Upper lobe of left lung (tissue), 6 donors: ENCODE measurements around the gene TAOK1. TPM values are rescaled to one million over a fixed set of nuclear protein-coding genes. Genes with fewer than 3 reads are reported as not detected.

Experiments
- ATAC-seq, 2 donors: fragments of 200-7000 bp; cut with Tn5 transposase; one replicate each; pipeline ENCODE4 v1.9.1; 2022; ENCODE audit warnings: mild to moderate bottlenecking in 2 of 2, moderate library complexity in 2 of 2; ENCODE audit not compliant: low FRiP score in 2 of 2
- DNase-seq, 2 donors: peaks; one replicate each; pipeline ENCODE4 v3.0.0-alpha.2; 2019 to 2020
- H3K27ac ChIP-seq, 4 donors: fragments of 200-600 bp; sonication (generic); one replicate each; pipeline ENCODE4 v1.5.1; 2016 to 2019
- H3K27me3 ChIP-seq, 4 donors: fragments of 200-600 bp; sonication (generic); one replicate each; pipeline ENCODE4 v1.5.1; 2017 to 2019
- H3K36me3 ChIP-seq, 4 donors: fragments of 200-600 bp; sonication (generic); one replicate each; pipeline ENCODE4 v1.5.1; 2016 to 2019
- H3K4me1 ChIP-seq, 4 donors: fragments of 200-600 bp; sonication (generic); one replicate each; pipeline ENCODE4 v1.5.1; 2018 to 2019
- H3K4me3 ChIP-seq, 4 donors: fragments of 200-600 bp; sonication (generic); one replicate each; pipeline ENCODE4 v1.5.1; 2017 to 2019; ENCODE audit warnings: mild to moderate bottlenecking in 2 of 4, moderate library complexity in 1 of 4
- H3K9me3 ChIP-seq, 4 donors: fragments of 200-600 bp; sonication (generic); one replicate each; pipeline ENCODE4 v1.5.1; 2018 to 2019
- CTCF ChIP-seq, 6 experiments: fragments of 450-650 bp in 4 of 6; fragments of 200-600 bp in 2 of 6; sonication (generic) in 2 of 6; IDR thresholded peaks; one replicate each; pipeline ENCODE4 v1.5.1; 2016 to 2019; ENCODE audit warnings: antibody characterized with exemption in 6 of 6
- EP300 ChIP-seq, 4 donors: sonication (generic); formaldehyde crosslinking; IDR thresholded peaks; one replicate each; pipeline ENCODE4 v1.5.1; 2017; ENCODE audit warnings: antibody characterized with exemption in 4 of 4, control low read depth in 2 of 4
- POLR2A ChIP-seq, 4 donors: fragments of 450-650 bp; IDR thresholded peaks; one replicate each; pipeline ENCODE4 v1.5.1; 2016 to 2017; ENCODE audit warnings: antibody characterized with exemption in 4 of 4, mild to moderate bottlenecking in 2 of 4
- POLR2AphosphoS5 ChIP-seq, 2 donors: sonication (generic); formaldehyde crosslinking; IDR thresholded peaks; one replicate each; pipeline ENCODE4 v1.5.1; 2017; ENCODE audit warnings: antibody characterized with exemption in 2 of 2
- WGBS, 2 donors: methylation state at CpG; one replicate each; pipeline ENCODE4 v1.1.5; 2017 to 2018; 5-methylcytosine and 5-hydroxymethylcytosine counted together
- total RNA-seq, 6 donors: library from RNA; depleted of rRNA in 4 of 6; stranded (reverse); fragments of >200 nt in 4 of 6; gene quantifications; one replicate each; pipeline versions ENCODE4 v1.1.0 to v1.2.1, GENCODE V29; 2016 to 2021
- donor health status: DM: no; HTN: no; CAD: no; lungs with moderate emphysema.
- donor health status: DM: no; HTN: yes; CAD: no; lungs with severe emphysema.

TAOK1 gene
- total RNA-seq, 6 donors from 2014 or later = 43.0 to 100 (median 59.3) TPM

- no peaks in the 10 kb centered on the region for H3K9me3 ChIP-seq
- H3K36me3 ChIP-seq = peaks cover 11 to 73% (median 59%) of the 10 kb centered on the region in 4 donors
- ATAC-seq = no peak
- H3K4me1 ChIP-seq = peaks cover 11 to 24% (median 16%) of the 10 kb centered on the region in 4 donors
- DNase-seq = no peak
- TF ChIP-seq POLR2AphosphoS5 (IDR thresholded peaks at IDR 0.05) (no peak), POLR2A (IDR thresholded peaks at IDR 0.05) (no peak), CTCF (IDR thresholded peaks at IDR 0.05) (no peak), EP300 (IDR thresholded peaks at IDR 0.05) (no peak)
- H3K27ac ChIP-seq = no peak overlapping the region
- no peaks in the 10 kb centered on the region for H3K27me3 ChIP-seq
- 90 to 95% methylated on average over 2 to 26 of the region's 37 CpGs for WGBS, 2 donors
- no peak overlapping the region for H3K4me3 ChIP-seq
Observed at GRCh38 chr17:29576214-29577000, 186.2 kb downstream of the TAOK1 start.

- WGBS, 2 donors = 95 to 99% methylated on average over 6 to 9 of the region's 9 CpGs
- H3K27ac ChIP-seq = no peak overlapping the region
Observed at GRCh38 chr17:29577001-29577370, 186.8 kb downstream of the TAOK1 start.

GRCh38 chr17:29577385-29578211 is 187.4 kb downstream of the TAOK1 start:
- TF ChIP-seq POLR2A (IDR thresholded peaks at IDR 0.05) = no peak
- TF ChIP-seq POLR2AphosphoS5 (IDR thresholded peaks at IDR 0.05) = no peak
- TF ChIP-seq EP300 (IDR thresholded peaks at IDR 0.05) = no peak
- TF ChIP-seq CTCF (IDR thresholded peaks at IDR 0.05) = no peak
- DNase-seq (no peak), ATAC-seq (no peak)
- 73 to 76% methylated on average over 9 to 19 of the region's 22 CpGs for WGBS, 2 donors
- peaks cover 7 to 18% (median 10%) of the 10 kb centered on the region in 4 donors for H3K4me1 ChIP-seq
- no peaks in the 10 kb centered on the region for H3K27me3 ChIP-seq
- peaks cover 11 to 85% (median 68%) of the 10 kb centered on the region in 4 donors for H3K36me3 ChIP-seq
- H3K4me3 ChIP-seq = no peak overlapping the region
- H3K27ac ChIP-seq = peak overlapping the region in 1 of 4 donors; percentile 9
- H3K9me3 ChIP-seq = no peaks in the 10 kb centered on the region

More at GRCh38 chr17:29577001-29577370, 186.8 kb downstream of the TAOK1 start:
- Histone ChIP-seq H3K36me3 (peaks cover 11 to 79% (median 64%) of the 10 kb centered on the region in 4 donors), H3K27me3 (no peaks in the 10 kb centered on the region), H3K4me1 (peaks cover 11 to 24% (median 14%) of the 10 kb centered on the region in 4 donors), H3K4me3 (no peak overlapping the region), H3K9me3 (no peaks in the 10 kb centered on the region)
- ATAC-seq = no peak
- no peak for DNase-seq
- TF ChIP-seq CTCF (IDR thresholded peaks at IDR 0.05) (no peak), EP300 (IDR thresholded peaks at IDR 0.05) (no peak), POLR2A (IDR thresholded peaks at IDR 0.05) (no peak), POLR2AphosphoS5 (IDR thresholded peaks at IDR 0.05) (no peak)

- ATAC-seq (no peak), DNase-seq (no peak)
- Histone ChIP-seq H3K9me3 (no peaks in the 10 kb centered on the region), H3K27me3 (no peaks in the 10 kb centered on the region), H3K4me1 (peaks cover 1 to 19% (median 10%) of the 10 kb centered on the region in 4 donors), H3K36me3 (peaks cover 11 to 93% (median 61%) of the 10 kb centered on the region in 4 donors), H3K27ac (peak overlapping the region in 1 of 4 donors; percentile 22), H3K4me3 (no peak overlapping the region)
- TF ChIP-seq POLR2A (IDR thresholded peaks at IDR 0.05) (no peak), EP300 (IDR thresholded peaks at IDR 0.05) (no peak), POLR2AphosphoS5 (IDR thresholded peaks at IDR 0.05) (no peak), CTCF (IDR thresholded peaks at IDR 0.05) (no peak)
- 93% methylated on average over 11 to 14 of the region's 14 CpGs for WGBS, 2 donors
Observed at GRCh38 chr17:29578626-29579485, 188.7 kb downstream of the TAOK1 start.
